GM21367 (cell line): ENCODE results near the gene CPEB4.

ENCODE experiments used
- ATAC-seq: cut with Tn5 transposase; IDR thresholded peaks from one replicate; pipeline ENCODE4 v1.9.1; 2021; ENCODE audit not compliant: unreplicated experiment

The CPEB4 gene

DNA sequence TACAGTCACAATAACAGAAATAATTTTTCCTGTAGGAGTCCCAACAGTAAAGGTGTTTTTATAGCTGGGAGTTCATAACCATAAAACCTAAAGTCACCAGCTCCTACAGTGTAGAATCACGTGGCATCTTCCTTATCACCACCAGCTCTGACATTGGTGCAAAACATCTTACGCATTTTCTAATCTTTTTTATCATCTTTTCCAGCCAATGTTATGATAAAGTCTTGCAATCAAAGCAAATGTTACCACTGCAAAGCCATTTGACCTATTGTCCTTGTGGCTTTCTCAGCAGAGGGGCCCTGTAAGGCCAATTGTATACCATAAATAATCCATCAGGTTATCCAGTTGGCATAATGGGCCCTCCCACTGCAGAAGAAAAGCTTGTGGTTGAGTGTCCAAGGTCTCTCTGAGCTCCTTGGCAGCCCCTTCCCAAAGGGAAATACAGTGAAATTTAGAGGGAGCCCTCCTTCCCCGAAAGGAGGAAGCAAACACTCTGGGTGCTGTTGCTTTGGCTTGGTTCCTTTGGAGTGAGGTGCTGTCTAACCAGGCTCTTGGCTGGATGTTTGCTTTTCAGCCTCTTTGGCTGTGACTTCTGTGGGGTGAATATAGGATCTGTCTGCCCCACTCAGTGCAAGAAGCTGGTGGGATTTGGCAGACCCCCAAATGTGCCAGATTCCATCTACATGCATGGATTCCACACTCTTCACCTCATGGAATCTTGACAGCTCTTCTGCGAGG is 29.3 kb upstream of the CPEB4 start:
- no peak for ATAC-seq

DNA sequence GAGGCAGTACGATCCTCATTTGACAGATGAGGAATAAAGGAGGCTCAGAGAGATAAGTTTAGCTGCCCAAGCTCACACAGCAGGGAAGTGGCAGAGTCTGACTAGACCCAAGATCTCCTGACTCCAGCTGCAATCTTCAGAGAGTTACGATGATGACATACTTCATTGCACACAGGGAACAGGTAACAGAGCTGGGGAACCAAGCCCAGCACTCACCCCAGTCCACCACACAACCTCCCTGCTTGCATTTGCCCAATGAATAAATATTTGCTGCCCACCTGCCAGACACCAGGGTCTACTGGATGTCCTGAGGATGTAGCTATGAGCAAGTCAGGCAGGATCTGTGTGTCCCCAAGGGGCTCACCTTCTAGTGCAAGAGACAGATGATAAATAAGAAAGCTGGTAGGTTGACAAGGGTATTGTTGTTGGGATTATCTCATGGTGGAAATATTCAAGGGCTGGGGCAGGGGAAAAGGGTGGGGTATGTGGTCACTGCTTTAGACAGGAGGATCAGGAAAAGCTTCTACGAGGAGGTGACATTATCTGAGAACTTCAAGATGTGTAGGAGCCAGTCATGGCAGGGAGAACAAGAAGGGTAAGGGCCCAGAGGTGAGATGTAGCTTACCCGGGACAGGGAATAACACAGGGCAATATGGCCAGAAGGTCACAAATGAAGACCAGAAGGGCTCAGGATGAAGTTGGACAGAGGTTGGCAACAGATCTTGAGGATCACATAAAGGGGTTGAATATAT is 28.6 kb upstream of the CPEB4 start:
- ATAC-seq = no peak

DNA sequence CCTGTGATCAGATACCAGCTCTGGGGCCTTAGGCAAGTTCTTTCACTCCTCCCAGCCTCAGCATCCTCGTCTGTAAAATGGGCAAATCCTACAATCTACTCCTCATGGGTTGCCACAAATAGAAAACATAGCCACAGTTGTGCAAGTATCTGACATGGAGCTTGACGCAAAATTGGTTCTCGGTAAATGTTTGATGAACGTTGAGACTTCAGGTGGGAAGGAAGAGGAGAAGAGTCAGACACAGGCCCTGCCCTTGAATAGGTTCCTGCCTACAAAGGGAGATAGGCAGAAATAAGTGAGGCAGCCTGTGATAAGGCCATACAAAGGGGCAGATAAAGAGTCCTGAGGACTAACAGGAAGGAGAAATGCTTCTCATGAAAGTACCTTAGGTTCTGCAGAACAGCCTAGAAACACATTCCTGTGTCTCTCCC is 26.1 kb upstream of the CPEB4 start:
- ATAC-seq = no peak

DNA sequence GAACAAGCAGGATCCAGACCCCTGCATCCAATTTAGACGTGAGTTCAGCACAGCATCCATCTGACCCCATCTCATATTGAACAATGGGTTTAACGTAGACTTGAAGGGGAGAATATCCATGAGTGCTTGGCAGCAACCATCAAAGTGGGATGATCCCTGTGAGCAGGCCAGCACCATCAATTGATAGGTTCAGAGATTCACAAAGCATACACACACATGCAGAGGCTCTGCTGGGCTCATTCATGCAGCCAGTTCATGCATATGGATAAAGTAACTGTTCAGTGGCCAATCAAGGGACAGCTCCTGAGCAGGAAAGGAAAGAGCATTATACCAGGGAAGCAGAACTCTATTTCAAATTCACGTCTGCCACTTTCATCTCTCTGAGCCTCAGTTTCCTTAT is 24.8 kb upstream of the CPEB4 start:
- ATAC-seq = no peak

DNA sequence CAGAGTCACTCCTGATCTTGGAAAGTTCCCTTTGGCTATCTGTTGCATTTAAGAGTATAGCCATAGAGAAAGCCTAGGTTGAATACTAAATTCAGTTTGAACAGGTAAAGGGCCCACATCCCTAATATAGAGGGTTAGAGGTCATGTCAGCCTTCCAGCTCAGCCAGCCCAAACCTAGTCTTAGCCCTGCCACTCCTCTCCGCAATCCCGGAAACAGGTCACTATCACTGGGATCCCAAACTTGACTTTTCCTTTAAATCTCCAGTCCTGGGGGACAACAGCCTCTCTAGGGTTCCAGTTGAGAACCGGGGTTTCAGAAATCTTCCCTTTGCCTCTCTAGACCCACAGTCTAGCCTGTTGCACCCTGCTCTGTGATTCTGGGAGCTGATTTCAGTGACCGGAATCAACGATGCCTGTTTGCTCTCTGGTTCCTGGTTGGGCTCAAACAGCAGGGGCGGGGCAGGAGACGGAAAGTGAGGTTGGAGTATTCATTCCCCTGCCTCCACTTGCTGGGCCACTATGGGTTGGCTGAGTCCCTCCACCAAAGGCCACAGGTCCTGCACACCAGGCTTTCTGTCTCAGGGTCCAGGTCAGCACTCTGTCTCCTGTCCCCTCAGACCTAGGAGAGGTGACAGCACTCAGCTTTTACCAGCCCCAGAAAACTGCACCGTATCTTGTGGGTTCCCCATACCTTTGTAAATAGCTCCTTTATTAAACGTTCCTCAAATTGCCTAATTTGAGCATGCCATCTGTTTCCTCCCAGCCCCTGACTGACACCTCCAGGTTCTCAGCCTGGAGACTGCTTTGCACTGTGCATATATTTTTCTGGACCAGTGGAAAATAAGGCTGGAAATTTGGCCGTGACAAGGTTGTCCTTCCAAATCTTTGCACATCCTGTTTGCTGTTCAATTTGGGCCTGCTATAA is 23.8 kb upstream of the CPEB4 start:
- no peak for ATAC-seq

DNA sequence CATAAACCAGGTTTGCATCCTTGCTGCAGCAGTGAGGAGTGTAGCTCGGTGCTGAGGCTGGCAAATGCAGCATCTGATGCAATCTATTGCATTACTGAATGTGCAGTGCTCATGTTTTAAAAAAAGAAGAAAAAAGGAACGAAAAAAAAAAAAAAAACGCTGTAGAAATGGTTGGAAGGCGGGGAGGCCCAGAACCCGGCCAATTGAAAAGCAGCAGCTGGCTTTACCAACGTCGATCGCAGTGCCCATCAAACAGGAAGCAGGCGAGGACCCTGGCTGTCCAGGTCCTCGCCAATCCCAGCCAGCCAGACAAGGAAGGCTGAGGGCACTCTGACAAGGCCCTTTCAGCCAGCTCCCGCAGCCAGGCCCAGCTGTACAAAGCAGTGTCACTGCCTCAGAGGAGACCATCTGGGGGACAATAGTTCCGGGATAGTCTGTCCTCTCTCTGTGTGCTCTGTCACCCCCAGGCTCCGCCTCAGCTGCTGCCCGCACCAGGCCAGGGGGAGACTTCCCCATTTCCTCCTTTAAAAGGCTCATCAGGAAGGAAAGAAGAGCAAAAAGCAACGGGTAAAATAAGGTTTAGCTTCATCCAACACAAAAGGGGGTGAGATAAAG is 21.8 kb upstream of the CPEB4 start:
- ATAC-seq = no peak

DNA sequence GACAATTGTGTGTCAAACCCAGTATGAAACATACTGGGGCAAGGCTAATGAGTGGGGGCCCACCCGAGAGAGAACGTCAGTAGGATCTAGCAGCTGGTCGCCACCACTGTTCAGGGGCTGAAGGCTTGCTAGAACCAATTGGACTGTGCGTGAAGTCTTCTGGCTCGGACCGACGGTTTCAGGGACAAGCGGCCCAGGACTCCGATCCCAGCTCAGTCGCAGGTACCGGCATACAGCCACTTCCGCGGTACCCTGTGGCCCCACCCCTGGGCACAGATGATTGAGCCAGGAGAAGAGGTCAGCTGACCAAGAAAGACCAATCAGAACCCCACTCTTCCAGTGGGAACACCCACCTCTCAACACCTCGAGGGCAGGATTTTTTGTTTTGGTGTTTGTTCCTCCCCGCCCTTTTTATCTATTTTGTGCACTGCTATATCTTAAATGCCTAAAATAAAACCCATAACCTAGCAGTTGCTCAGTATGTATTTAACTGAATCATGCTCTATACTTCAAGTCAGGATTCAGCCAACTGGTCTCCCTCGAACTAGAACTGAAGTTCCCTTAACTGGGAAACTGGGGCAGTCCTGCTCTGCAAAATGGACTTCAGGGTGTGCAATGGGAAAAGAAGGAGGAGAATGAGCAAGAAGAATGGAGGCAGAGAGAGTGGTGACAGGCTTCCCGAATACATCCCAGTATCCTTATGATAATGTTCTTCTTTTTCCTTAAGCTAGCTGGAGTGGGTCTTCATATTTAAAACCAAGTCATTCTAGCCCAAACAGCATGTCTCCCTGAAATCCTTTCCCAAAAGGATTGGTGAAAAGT is 21.1 kb upstream of the CPEB4 start:
- ATAC-seq = no peak

DNA sequence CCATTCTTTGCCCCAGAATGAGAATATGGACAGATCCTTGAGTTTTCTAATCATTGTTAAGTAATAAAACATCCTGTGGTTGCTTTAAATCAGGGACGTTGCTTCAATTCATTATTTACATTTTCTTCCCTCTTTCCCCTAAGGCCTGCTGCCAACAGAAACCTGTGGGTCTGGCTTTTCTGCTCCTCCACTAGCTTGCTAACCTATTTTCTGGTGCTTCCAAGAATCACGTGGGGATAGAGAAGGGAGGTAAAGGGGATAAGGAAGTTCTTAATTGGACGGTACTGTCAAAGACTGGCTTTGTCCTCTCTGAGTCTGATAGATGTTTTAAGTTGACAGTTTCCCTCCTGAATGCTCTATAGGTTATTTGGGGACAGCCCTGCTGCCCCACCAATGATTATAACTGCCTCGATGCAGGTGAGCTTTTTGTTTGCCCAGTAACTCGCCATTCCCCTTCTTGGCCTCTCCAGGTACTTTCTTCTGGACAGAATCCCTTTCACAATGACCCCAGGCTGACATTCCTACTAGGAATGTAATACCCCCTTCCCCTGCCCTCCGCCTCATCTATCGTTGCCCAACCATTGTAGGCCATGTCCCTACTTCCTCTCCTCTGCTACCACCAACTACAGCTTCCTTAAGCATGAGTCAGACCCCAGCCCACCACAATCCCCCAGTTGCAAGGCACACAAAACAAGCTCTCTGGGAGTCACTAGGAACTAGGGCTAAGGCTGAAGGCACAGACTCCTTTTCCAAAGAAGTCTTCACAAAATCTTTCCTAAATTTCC is 19.9 kb upstream of the CPEB4 start:
- no peak for ATAC-seq

DNA sequence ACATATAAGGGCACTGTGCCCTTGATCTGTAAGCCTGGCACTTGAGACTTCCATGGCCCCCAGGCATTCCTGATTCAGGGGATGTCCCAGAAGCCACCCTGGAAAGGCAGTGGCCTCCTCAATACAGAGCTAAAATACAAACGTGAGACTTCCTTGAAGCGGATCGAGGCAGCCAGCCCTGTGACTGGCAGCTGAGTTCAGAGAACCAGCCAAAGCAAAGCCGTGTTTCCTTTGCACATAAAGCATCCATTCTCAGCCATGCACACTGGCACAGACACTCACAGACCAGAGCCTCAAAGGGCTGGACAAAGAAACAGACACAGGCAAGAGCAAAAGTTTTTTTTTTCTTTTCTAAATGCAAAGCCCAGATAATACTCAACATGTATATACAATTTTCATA is 18.8 kb upstream of the CPEB4 start:
- no peak for ATAC-seq

DNA sequence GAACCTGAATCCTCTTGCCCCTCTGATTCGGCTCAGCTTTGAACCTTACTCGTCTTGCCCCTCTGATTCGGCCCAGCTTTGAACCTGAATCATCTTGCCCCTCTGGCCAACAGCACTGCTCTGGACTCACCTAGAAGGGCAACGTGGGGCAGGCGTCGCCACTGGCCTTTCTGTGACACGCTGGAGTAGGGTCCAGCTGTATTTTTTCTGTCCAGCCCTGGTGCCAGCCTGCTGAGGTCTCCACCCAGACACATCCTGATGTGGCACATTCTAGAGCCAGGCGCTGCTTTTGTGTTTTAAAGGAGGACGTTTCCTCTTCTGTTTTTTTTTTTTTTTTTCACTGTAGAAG is 15.2 kb upstream of the CPEB4 start:
- no peak for ATAC-seq

DNA sequence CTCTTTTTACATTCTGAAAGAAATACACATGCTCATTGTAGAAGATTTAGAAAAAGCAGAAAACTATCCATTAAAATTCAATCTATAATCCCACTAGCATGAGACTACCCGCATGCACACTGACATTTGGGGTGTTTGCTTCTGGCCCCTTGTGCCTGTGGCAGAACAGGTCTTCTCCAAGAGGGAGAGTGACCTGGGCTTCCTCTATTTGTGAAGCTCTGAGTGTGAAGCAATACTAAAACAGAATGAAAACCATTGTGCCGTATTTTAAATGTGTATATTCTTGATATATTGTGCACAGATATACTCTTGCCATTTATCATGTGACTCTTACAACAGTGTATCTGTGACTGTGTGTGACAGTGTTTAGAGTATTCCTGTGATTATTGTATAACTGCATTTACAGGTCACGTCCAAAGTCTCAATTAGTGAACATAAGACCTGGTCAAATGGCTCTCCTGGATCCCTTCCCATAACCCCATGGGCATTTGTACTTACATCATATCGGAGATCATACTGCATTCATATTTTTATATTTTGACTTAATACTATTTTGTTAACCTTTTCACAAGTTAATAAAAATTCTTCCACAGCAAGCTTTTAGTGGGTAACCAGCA is 14.7 kb upstream of the CPEB4 start:
- ATAC-seq = no peak

DNA sequence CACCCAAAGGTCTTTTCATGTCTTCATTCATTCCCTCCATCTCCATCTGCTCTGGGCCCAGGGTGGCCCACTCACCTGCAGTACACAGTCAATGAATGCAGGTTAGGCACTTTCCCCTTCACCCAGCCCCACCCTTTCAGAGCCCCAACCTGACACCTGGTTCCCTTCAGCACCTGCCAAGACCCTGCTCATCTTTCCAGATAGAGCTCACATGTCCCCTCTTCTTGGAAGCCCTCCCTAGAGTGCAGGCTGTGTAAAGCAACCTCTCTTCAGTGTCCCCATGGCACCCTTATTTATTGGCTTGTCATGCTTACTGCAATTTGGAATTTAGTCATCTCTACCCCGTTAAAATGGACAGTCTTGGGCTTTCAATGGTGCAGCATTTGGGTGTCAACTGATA is 13.0 kb upstream of the CPEB4 start:
- no peak for ATAC-seq

DNA sequence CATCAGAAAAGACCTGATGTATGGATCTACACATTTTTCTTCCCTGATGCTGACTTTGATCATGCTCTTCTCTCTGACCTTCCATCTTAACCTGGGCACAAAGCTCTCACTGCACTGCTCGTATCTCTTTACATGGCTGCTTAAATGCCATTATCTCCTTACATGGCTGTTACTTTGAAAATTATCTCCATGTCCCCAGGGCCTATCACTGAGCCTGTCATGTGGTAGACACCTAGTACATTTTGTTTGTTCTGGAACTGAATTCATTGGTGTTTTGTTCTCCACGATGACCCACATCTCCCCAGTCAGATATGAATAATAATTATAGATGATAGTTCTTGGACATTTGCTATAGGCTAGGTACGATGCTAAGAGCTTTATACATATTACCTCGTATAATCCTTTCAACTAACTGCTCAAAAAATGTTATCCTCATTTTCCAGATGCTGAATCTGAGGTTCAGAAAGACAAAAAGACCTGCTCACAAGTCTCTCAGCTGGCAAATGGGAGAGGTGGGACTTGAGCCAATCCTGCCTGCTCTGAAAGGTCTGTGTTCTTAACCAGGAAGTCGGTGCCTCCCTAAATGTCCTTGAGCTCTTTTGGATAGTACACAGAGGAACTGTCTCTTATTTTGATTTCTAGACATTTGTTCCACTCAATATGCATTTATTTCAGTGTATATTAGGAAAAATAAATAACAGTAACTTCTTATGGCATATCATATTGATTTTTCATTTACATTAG is 9.8 kb upstream of the CPEB4 start:
- no peak for ATAC-seq

DNA sequence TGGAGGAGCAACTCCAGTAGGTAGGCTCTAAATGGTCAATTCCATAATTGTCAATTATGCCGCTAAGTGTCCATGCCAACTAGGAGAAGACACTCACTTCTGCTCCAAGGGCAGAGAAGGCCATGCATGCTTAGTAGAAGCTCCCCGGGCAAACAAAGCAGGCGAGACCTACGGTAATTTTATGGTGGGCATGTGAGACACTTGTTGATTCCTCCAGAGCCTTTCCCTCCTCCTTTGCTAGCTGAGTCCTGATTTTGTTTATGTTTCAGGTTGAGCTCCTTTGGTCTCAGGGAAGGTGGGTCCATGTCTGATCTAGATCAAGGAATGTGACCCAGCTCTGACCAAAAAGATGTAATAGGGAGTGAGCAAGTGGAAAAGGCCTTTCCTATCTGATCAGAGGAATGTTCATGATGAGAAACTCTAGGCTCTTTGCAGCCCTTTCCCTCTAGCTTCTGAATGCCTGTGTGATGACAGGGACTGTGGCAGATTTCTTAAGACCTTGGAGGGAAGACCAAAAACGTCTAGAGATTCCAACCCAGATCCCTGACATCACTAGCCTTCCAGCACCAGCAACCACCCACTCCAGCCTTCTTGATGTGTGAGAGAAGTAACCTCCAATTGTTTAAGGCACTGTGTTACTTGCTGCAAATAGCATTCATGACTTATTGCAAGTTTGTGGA is 7.7 kb upstream of the CPEB4 start:
- ATAC-seq = no peak

DNA sequence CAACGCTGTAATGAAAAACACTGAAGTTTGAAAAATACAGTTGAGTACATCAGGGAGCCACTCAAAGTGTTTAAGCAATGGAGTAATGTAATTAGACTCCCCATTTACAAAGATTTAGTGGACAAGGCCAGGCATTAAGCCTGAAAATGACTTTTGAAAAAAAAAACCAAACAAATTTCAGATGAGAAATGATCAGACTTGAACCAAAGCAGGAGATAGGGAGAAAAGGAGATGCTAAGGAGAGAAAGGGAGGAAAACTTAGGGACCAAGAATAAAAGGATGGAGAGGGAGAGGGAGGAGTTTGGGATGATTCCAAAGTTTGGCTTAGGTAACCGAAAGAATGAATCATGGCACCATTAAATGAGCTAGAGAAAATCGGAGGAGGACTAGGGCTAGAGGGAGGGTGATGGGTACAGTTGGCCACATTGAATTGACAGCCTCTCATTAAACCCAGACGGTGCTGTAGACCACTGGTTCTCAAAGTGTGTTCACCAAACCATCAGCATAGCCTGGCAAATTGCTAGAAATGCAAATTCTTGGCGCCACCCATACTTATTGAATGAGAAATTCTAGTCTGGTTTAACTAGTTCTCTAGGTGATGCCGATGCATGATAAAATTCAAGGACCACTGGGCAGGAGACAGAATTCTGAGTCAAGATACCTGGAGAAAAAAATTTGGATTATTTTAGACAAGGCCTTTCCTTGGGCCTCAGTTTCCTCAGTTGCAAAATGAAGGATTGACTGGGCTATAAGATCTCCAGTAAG is 6.2 kb upstream of the CPEB4 start:
- ATAC-seq = no peak

DNA sequence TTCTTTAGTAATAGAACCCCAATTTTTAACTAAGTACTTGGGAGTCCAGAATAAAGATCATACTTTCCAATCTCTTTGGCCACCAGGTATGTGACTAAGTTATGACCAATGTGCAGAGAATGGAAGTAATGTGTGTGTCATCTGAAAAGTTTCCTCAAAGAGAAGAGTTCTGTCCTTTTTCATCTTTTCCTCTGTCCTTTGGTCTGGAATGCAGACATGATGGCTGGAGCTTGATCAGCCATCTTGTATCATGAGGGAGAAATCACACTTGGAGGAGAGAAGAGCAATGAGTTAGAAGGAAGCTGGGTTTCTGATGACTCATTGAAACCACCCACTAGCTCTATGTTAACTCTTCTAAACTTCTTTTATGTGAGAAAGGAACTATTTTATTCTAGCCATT is 5.5 kb upstream of the CPEB4 start:
- ATAC-seq = no peak

DNA sequence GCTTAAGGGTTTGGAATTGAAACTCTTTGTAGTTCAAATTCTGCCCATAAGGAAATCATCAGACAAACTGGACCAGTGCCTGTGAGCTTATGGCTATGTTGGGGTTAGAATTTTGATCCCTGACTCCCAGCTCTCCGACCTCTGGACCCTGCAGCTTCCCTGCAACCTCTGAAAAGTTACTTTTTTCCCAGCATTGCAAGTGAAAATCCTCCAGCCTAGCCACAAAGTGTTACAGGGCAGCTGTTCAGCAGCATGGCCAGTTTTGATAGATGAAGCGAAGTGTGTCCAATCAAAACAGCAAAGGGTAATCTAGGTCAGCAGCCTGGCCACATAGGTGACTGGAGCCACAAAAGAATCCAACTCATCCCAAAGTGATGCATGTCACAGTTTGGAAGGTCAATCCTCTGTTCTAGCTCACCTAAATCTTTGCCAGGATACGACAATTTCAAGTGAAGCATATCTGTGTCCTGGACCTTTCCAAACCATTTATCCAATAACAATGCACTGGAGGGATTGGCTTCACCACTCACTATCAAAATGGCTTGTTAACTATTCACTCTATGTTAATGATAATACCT is 4.7 kb upstream of the CPEB4 start:
- ATAC-seq = no peak
